Activated naive CD8-positive, alpha-beta T cell treated with anti-CD3 and anti-CD28 coated beads, Interleukin-2, amount 50 U/mL, for 24 hours (primary cell): Measurements from ENCODE around the gene IL36B.

Experiments used
- ATAC-seq: fragments of 150-1000 bp; cut with Tn5 transposase; one replicate; pipeline ENCODE4 v1.10.0; 2021
- DNase-seq: peaks from one replicate; pipeline ENCODE4 v3.0.0; 2021
- H3K27ac Mint-ChIP-seq: one replicate; pipeline ENCODE4 v1.8.0; 2021; ENCODE audit warnings: mild to moderate bottlenecking, mixed read lengths
- H3K27me3 Mint-ChIP-seq: one replicate; pipeline ENCODE4 v1.8.0; 2021; ENCODE audit warnings: mixed read lengths
- H3K36me3 Mint-ChIP-seq: one replicate; pipeline ENCODE4 v1.8.0; 2021; ENCODE audit warnings: low read depth, mixed read lengths
- H3K4me1 Mint-ChIP-seq: one replicate; pipeline ENCODE4 v1.8.0; 2021; ENCODE audit warnings: mixed read lengths
- H3K4me3 Mint-ChIP-seq: one replicate; pipeline ENCODE4 v1.8.0; 2021; ENCODE audit warnings: mild to moderate bottlenecking, moderate library complexity, mixed read lengths
- H3K9me3 Mint-ChIP-seq: one replicate; pipeline ENCODE4 v1.8.0; 2021; ENCODE audit warnings: mixed read lengths

The IL36B gene

DNA sequence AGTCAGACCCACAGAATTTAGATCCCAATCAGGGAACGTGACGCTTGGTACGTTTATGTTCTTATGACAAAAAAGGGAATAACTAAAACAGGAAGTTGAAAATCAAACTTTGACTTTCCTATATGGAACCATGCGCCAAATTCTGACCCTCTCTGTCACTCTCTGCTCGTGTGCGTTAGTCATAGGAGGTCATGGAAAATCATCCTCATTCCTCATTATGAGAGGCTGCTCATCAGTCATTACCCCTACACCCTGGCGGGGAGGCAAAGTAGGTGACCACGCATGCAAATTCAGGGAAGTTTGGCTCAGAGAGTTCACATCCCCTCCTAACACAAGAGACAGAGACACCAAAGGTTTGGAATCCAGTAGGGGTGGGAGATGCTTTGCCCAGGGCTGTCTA, 30.6 kb upstream of the IL36B start:
- Mint-ChIP-seq H3K4me1 (peaks cover 26% of the 10 kb centered on the region), H3K27ac (peak overlapping the region; percentile 77), H3K36me3 (no peaks in the 10 kb centered on the region), H3K27me3 (peaks cover 2% of the 10 kb centered on the region), H3K9me3 (no peaks in the 10 kb centered on the region), H3K4me3 (no peak overlapping the region)
- DNase-seq (peak; percentile 38), ATAC-seq (peak; percentile 81)

DNA sequence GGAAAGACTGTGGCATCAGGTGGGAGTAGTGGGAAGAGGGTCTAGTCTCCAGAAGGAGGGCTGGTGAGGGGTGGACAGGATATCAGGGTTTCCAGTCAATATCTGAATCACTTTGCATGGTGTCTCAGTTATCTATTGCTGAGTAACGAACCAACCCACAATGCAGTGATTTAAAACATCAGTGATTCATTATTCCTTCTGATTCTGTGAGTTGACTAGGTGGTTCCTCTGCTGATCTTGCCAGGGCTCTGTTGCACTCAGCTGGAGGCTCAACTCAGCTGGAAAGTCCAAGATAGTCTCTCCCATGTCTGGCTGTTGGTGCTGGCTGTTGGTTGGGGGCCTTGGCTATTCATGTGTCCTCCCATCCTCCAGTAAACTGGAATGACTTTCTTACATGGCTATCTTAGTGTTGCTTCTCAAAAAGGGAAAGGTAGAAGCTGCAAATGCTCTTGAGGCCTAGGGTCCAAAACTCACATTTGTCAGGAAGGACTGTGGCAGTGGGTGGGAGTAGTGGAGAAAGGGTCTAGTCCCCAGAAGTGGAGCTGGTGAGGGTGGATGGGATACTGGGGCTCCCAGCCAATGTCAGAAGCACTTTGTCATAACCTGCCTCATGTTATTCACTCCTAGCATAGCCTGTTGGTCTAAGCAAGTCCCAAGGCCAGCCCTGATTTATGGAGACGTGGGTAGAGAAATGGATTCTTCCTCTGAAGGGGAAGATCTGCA, 29.0 kb upstream of the IL36B start:
- no peak for DNase-seq
- H3K4me3 Mint-ChIP-seq, result no peak overlapping the region
- H3K27me3 Mint-ChIP-seq, result peaks cover 2% of the 10 kb centered on the region
- H3K4me1 Mint-ChIP-seq, result peaks cover 26% of the 10 kb centered on the region
- H3K27ac Mint-ChIP-seq, result no peak overlapping the region
- no peaks in the 10 kb centered on the region for H3K36me3 Mint-ChIP-seq
- no peak for ATAC-seq
- no peaks in the 10 kb centered on the region for H3K9me3 Mint-ChIP-seq

- ATAC-seq (no peak), DNase-seq (peak; percentile 64)
- no peaks in the 10 kb centered on the region for H3K27me3 Mint-ChIP-seq
- H3K4me1 Mint-ChIP-seq, result peaks cover 25% of the 10 kb centered on the region
- no peaks in the 10 kb centered on the region for H3K9me3 Mint-ChIP-seq
- no peaks in the 10 kb centered on the region for H3K36me3 Mint-ChIP-seq
- H3K27ac Mint-ChIP-seq, result no peak overlapping the region
- no peak overlapping the region for H3K4me3 Mint-ChIP-seq
Observed at GRCh38 chr2:113080134-113080533, 27.5 kb upstream of the IL36B start.

DNA sequence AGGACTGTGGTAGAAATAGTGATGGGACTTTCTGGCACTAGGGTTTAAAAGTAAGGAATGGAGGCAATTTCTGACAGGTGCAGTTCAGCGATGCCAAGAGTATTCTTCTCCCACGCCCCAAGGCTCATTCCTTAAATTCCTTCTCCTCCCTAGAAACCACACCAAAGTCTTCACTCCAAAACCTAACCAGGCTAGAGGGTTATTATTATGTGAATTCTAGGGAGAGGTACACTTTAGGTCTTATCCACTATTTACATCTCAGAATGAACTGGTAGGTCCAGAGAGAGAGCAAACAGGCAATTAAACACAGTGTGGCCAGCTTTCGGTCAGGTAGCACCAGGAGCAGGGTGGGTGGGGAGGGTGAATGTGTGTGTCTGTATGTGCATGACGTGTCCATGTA, 26.5 kb upstream of the IL36B start:
- no peaks in the 10 kb centered on the region for H3K36me3 Mint-ChIP-seq
- ATAC-seq (no peak), DNase-seq (no peak)
- H3K4me3 Mint-ChIP-seq, result no peak overlapping the region
- H3K4me1 Mint-ChIP-seq, result peaks cover 23% of the 10 kb centered on the region
- H3K27ac Mint-ChIP-seq, result no peak overlapping the region
- H3K9me3 Mint-ChIP-seq, result no peaks in the 10 kb centered on the region
- H3K27me3 Mint-ChIP-seq, result no peaks in the 10 kb centered on the region

DNA sequence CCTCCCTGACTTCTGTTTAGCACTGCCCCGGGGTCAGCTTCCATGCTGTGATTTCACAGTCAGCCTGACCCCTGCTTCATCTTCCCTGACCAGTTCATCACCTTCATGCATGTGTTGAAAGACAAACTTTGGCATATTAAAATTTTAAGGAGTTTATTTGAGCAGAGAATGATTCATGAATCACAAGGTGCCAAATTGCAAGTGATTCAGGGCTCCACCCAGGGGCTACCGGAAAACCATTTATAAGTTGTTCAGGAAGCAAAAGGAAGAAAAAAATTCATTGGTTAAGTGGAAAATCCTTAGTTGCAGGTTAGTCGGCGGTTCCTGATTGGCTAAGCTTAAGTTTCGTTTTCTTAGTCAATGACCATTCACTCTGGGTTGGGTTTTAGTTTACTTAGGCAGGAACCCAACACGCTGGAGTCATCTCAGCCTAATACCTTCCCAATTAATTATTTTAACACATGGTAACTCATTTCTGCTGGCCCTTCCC, 25.7 kb upstream of the IL36B start:
- Mint-ChIP-seq H3K27ac (no peak overlapping the region), H3K36me3 (no peaks in the 10 kb centered on the region), H3K27me3 (no peaks in the 10 kb centered on the region), H3K9me3 (no peaks in the 10 kb centered on the region), H3K4me1 (peaks cover 18% of the 10 kb centered on the region), H3K4me3 (no peak overlapping the region)
- DNase-seq (no peak), ATAC-seq (no peak)

DNA sequence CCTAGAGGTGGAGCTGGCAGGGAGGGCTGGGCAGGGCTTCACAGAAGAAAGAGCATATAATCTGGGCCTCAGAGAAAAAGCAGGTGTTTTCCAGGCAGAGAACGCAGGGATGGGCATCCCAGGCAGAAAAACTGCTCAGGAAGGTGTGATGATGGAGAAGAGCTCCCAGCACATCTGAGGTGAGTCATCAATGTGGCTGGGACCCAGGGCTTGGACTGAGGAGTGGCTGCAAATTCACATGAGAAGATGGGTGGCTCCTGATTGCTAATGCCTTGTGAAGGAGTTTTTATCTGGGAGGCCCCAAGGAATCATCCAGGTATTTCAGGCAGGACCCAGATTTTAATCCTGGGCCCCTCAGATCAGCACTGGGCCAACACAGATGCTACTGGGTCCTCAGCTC, 25.3 kb upstream of the IL36B start:
- ATAC-seq, result no peak
- no peak for DNase-seq
- peaks cover 13% of the 10 kb centered on the region for H3K4me1 Mint-ChIP-seq
- no peak overlapping the region for H3K4me3 Mint-ChIP-seq
- H3K36me3 Mint-ChIP-seq, result no peaks in the 10 kb centered on the region
- no peaks in the 10 kb centered on the region for H3K9me3 Mint-ChIP-seq
- no peaks in the 10 kb centered on the region for H3K27me3 Mint-ChIP-seq
- H3K27ac Mint-ChIP-seq, result no peak overlapping the region

GRCh38 chr2:113076954-113077669, 24.4 kb upstream of the IL36B start:
- no peaks in the 10 kb centered on the region for H3K9me3 Mint-ChIP-seq
- no peaks in the 10 kb centered on the region for H3K27me3 Mint-ChIP-seq
- no peaks in the 10 kb centered on the region for H3K36me3 Mint-ChIP-seq
- H3K27ac Mint-ChIP-seq, result no peak overlapping the region
- no peak for ATAC-seq
- H3K4me1 Mint-ChIP-seq, result peaks cover 10% of the 10 kb centered on the region
- no peak for DNase-seq
- no peak overlapping the region for H3K4me3 Mint-ChIP-seq

GRCh38 chr2:113075600-113075999, 22.9 kb upstream of the IL36B start:
- no peak for ATAC-seq
- Mint-ChIP-seq H3K4me1 (peaks cover 8% of the 10 kb centered on the region), H3K36me3 (no peaks in the 10 kb centered on the region), H3K27me3 (no peaks in the 10 kb centered on the region), H3K27ac (no peak overlapping the region), H3K4me3 (no peak overlapping the region), H3K9me3 (no peaks in the 10 kb centered on the region)
- no peak for DNase-seq

GRCh38 chr2:113075030-113075429, 22.4 kb upstream of the IL36B start:
- ATAC-seq, result no peak

GRCh38 chr2:113073325-113073834, 20.7 kb upstream of the IL36B start:
- no peak overlapping the region for H3K4me3 Mint-ChIP-seq
- no peak overlapping the region for H3K27ac Mint-ChIP-seq
- no peak for ATAC-seq
- no peaks in the 10 kb centered on the region for H3K27me3 Mint-ChIP-seq
- no peaks in the 10 kb centered on the region for H3K9me3 Mint-ChIP-seq
- no peak for DNase-seq
- H3K36me3 Mint-ChIP-seq, result no peaks in the 10 kb centered on the region
- H3K4me1 Mint-ChIP-seq, result peaks cover 8% of the 10 kb centered on the region

More at GRCh38 chr2:113075030-113075429, 22.4 kb upstream of the IL36B start:
- no peak overlapping the region for H3K4me3 Mint-ChIP-seq
- no peak for DNase-seq
- H3K36me3 Mint-ChIP-seq, result no peaks in the 10 kb centered on the region
- H3K27ac Mint-ChIP-seq, result no peak overlapping the region
- H3K9me3 Mint-ChIP-seq, result no peaks in the 10 kb centered on the region
- H3K4me1 Mint-ChIP-seq, result peaks cover 8% of the 10 kb centered on the region
- H3K27me3 Mint-ChIP-seq, result no peaks in the 10 kb centered on the region

- Mint-ChIP-seq H3K36me3 (no peaks in the 10 kb centered on the region), H3K27ac (no peak overlapping the region), H3K27me3 (peaks cover 2% of the 10 kb centered on the region), H3K4me1 (peaks cover 8% of the 10 kb centered on the region), H3K9me3 (no peaks in the 10 kb centered on the region), H3K4me3 (no peak overlapping the region)
- DNase-seq (no peak), ATAC-seq (no peak)
Observed at GRCh38 chr2:113072584-113072983, 19.9 kb upstream of the IL36B start.

GRCh38 chr2:113070606-113070975, 17.9 kb upstream of the IL36B start:
- no peak for DNase-seq
- Mint-ChIP-seq H3K9me3 (no peaks in the 10 kb centered on the region), H3K4me3 (no peak overlapping the region), H3K27ac (no peak overlapping the region), H3K27me3 (peaks cover 2% of the 10 kb centered on the region), H3K36me3 (no peaks in the 10 kb centered on the region), H3K4me1 (peaks cover 8% of the 10 kb centered on the region)
- ATAC-seq, result no peak

DNA sequence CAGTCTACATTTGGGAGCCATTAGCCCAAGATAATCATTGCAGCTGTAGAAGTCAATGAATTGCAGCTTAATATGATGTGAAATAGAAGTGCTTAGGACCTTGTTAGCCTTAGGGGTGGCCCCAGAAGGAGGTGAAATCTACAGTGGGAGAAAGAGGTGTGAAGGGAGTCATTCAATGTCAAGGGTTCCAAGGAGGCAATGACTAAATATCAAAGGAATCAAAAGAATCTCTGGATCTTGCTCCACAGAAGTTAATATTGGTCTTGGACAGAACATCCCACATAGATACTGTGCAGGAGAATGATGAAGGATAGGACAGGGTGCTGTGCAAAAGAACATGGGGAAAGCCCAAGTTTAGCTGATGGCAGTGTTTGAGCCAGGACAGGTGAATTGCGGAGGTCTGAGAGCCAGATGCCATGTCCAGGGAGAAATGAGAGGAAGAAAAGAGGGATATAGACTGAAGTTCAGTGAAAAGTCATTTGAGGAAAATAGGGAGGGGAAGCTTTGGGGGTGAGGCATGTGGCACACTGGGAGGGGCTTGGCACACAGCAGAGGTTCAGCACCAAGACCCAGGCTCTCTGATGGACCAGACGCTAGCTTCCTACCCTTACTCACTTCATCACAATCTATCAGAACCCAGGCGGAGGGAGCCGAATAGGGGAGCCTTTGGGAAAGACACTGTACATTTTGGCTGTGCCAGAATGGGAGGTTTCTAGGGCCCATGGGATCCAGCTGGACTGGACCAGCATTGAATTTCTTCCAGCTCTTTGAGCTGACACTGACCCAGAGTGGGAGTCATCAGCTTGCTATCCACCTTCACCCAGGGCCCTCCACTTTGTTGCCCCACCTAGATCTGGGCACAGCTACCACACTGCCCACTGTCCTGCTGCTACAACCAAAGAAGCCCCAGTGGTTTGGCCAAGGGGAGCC, 17.3 kb upstream of the IL36B start:
- no peak overlapping the region for H3K27ac Mint-ChIP-seq
- ATAC-seq, result no peak

GRCh38 chr2:113068706-113069485, 16.2 kb upstream of the IL36B start:
- no peak overlapping the region for H3K4me3 Mint-ChIP-seq
- ATAC-seq (no peak), DNase-seq (no peak)
- no peaks in the 10 kb centered on the region for H3K4me1 Mint-ChIP-seq
- H3K27me3 Mint-ChIP-seq, result peaks cover 2% of the 10 kb centered on the region
- H3K9me3 Mint-ChIP-seq, result no peaks in the 10 kb centered on the region
- no peaks in the 10 kb centered on the region for H3K36me3 Mint-ChIP-seq
- H3K27ac Mint-ChIP-seq, result no peak overlapping the region

More for the DNA sequence above, 17.3 kb upstream of the IL36B start:
- H3K4me1 Mint-ChIP-seq, result peaks cover 3% of the 10 kb centered on the region
- peaks cover 2% of the 10 kb centered on the region for H3K27me3 Mint-ChIP-seq
- DNase-seq, result no peak
- H3K4me3 Mint-ChIP-seq, result no peak overlapping the region
- H3K36me3 Mint-ChIP-seq, result no peaks in the 10 kb centered on the region
- no peaks in the 10 kb centered on the region for H3K9me3 Mint-ChIP-seq
